Cerebellar cortex (tissue), 1 donor: Measurements from ENCODE around the gene ZNF248.
"Not testable (repeated sequence)": the region's sequence is repeated elsewhere in the genome, so short reads cannot be mapped to it uniquely, and the experiment has no call there.

Experiments
- DNase-seq: peaks from one replicate; pipeline ENCODE4 v3.0.0-alpha.2; 2015; ENCODE audit warnings: low spot score

ZNF248 gene

GRCh38 chr10:37739181-37739580 lies 118.2 kb downstream of the ZNF248 start:
- no peak for DNase-seq

DNA sequence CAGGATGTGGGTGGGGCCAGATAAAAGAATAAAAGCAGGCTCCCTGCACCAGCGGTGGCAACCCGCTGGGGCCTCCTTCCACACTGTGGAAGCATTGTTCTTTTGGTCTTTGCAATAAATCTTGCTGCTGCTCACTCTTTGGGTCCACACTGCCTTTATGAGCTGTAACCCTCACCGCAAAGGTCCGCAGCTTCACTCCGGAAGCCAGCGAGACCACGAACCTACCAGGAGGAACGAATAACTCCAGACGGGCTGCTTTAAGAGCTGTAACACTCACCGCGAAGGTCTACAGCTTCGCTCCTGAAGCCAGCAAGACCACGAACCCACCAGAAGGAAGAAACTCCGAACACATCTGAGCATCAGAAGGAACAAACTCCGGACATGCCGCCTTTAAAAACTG lies 119.2 kb downstream of the ZNF248 start:
- DNase-seq, result not testable (repeated sequence)

GRCh38 chr10:37737336-37737735 lies 120.1 kb downstream of the ZNF248 start:
- DNase-seq, result no peak

GRCh38 chr10:37736120-37736519 lies 121.3 kb downstream of the ZNF248 start:
- DNase-seq, result no peak

DNA sequence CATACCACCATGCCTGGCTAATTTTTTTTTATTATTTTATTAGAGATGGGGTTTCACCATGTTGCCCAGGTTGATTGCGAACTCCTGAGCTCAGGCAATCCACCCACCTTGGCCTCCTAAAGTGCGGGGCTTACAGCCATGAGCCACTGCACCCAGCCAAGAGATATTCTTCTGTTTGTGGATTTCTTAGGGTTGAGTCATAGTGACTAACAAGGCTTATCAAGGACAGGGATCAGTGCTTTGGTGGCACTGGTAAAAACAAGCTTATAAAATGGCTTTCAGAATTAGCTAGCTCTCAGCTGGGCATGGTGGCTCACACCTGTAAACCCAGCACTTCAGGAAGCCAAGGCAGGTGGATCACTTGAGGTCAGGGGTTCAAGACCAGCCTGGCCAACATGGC lies 122.4 kb downstream of the ZNF248 start:
- DNase-seq, result no peak
